Kidney tubule cell (primary cell): Measurements from ENCODE around the gene CFAP73.
A peak's percentile ranks its signal among the peaks of the same experiment; 100 is the strongest.
"Not testable (repeated sequence)": the region's sequence is repeated elsewhere in the genome, so short reads cannot be mapped to it uniquely, and the experiment has no call there.

Experiments used
- DNase-seq: peaks from one replicate; pipeline ENCODE4 v3.0.0-alpha.2; 2018; ENCODE audit warnings: low spot score

CFAP73 gene

DNA sequence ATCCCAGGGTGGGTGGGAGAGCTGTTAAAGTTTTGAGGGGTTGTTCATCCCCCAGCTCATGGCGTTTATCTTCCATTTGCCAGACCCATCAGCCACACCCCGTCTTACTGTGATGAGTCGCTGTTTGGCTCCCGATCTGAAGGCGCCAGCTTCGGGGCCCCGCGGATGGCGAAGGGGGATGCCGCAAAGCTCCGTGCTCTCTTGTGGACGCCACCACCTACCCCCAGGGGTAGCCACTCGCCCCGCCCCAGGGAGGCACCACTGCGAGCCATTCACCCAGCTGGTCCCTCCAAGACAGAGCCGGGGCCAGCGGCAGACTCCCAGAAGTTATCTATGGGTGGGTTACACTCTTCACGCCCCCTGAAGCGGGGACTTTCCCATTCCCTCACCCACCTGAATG is 41.7 kb downstream of the CFAP73 start:
- no peak for DNase-seq

DNA sequence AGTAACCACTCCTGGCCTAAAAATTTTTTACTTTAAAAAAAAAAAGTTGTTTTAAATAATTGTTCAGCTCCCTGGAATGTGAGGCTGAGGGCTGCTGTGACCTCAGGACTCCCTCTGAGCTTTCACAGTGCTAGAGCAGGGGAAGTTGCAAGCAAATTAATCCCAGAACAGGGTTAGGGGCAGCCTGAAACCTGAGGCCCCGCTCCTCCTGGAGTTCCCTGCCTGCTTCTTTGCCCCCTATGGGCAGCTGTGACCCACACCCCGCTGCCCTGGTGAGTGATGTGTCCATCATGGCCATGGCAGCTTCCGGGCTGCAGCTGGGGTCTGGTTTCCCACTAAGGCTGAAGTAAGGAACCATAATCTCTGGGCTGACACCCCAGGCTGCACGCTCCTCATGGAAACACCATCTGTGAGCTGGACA is 45.5 kb downstream of the CFAP73 start:
- DNase-seq: peak; percentile 64

DNA sequence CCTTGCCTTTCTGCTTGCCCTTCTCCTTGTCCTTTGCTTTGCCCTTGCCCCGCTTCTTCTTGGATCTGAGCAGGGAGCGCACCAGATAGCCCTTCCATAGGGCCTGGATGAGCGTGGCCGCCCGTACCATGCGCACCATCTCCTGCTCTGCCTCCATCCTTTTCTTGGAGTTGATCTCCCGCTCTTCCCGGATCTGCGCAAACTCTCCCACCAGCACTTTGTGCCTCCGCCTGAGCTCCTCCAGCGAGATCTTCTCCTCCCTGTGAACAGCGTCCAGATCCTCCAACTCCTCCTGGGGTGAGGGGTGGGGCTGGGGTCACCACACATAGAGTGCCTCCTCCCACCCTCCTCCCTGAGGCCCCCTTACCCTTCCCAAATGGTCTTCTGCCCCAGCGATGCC is 46.1 kb downstream of the CFAP73 start:
- no peak for DNase-seq

DNA sequence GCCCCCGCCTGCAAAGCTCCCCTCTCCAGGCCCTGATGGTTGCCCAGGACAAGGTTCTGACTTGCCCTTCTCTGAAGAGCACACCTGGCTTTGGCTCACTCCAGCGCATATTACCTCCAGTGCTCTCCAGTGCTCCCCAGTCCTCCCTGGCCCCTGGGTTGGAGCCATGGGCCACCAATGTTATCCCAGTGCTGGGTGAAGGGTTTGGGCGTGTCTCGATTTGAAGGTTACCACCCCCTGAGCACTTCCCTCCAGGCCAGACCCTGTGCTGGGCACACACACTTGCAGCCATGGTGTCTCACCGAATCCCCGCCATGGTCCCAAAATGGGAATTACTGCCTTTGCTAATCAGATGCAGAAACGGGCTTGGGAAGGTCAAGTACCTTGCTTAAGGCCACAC is 47.1 kb downstream of the CFAP73 start:
- DNase-seq: no peak

DNA sequence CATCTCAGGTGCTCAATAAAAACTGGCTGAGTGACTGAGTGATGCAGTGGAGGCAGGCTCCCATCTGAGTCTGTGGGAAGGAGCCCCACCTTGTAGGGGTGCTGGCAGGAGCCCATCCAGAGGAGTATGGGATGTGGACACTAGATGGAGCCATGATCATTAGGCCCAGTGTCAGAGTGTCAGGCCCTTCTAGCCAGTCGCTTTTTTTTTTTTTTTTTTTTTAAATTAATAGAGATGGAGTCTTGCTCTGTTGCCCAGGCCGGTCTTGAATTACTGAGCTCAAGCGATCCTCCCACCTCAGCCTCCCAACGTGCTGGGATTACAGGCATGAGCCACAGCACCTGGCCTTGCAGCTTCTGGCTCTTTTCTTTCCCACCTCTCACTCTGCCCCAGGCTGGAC is 47.5 kb downstream of the CFAP73 start:
- peak; percentile 75 for DNase-seq

DNA sequence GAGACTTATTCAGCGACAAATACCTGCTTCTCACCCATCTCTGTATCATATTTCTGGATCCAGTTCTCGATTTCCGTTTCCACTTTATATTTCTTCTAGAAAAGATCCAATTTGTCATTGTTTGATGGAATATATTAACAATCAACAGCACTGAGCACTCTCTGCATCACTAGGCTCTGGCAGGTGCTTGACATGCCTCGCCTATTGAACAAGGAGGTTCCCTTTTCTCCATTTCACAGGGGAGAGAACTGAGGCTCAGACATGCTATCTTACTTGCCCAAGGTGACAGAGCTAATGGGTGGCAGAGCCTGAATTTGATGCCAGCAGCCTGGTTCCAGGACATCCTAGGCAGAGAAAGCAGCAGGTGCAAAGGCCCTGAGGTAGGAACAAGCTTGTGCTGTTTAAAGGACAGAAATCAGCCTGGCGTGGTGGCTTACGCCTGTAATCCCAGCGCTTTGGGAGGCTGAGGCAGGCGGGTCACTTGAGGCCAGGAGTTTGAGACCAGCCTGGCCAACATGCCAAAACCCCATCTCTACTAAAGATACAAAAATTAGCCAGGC is 48.1 kb downstream of the CFAP73 start:
- no peak for DNase-seq

DNA sequence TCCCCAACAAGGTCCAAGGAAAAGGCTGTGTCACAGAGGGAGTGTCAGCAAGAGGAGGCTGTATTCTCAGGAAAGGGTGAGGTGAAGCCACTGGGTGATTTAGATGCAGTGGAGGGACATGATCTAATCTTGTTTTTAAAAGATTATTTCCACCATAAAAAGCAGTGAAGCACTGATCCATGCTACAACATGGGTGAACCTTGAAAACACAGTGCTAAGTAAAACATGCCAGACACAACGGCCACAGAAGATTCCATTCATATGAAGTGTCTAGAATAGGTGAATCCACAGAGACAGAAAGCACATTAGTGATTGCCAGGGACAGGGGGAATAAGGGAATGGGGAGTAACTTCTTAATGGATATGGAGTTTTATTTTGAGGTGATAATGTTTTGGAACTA is 48.8 kb downstream of the CFAP73 start:
- peak; percentile 77 for DNase-seq

DNA sequence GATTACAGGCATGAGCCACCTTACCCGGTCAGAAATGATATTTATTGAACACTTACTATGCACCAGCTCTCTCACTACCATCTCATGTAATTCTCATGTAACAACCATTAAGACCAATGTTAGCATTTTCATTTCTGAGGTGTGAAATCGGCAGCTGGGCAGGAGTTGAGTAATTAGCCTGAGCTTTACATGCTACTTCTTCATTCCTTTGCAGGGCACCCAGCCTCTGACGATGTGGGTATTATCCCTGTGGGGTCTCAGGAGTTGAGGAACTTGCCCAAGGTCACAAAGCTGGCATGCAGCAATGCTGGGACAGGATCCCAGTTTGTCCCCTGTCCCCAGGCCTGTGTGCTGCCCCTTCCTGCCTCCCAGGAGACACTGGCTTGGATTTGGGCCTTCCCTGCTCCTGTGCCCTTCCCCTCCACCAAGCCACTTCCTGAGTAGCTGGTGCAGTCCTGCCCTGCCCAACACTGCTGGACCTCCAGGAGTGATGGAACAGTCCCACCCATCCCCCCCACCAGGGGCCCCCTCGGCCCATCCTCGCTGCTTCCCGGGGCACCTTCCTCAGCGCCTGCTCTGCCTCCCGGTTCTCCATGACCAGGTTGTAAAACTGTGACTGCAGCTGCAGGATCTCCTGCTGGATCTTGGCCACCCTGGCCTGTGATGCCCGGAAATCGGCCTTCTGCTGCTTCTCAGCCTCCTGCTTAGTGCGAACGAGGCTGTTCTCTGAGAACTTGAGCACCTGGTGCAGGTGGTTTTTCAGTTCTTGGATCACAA is 50.7 kb downstream of the CFAP73 start:
- no peak for DNase-seq

DNA sequence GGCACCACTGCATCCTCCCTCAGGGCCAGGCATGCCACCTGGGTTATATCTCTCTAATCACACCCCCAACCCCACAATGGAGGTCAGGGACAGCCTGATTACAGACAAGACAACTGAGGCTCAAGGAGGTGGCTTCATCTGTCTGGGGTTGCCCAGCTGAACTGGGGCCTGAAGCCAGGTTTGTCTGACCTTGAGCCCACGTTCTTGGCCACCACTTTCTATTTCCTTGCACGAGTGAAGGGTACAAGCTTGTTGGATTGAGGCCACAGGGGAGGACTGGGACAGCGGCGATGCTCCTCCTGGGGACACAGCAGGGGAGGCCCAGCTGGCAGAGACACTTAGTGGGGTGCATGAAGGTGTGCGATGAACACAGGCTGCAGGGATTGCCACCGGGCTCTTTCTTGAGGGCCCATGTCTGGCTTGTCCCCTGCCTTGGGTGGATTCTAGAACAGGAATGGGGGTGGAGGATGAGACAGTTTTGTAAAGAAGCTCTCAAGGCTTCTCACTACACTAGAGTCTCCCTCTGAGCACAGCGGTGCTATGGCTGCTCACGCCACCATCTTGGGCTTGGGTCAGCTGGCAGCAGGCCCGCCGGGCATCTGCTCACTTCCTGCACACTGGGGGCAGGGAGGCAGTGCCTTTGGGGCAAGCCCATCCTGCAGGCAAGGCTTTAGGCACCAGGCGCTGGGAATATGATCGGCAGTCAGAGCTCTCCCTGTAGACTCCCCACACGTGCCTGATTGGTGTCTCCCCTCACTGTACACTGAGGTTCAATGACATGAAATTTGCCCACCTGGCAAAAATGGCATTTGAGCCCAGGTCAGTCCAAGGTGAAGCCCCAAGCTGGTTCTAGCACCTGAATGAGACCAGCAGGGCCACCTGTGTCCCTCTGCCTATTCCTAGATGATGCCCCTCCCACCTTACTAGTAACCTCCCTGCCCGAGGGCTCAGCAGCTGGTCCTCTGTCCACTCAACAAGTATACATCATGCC is 52.0 kb downstream of the CFAP73 start:
- no peak for DNase-seq

DNA sequence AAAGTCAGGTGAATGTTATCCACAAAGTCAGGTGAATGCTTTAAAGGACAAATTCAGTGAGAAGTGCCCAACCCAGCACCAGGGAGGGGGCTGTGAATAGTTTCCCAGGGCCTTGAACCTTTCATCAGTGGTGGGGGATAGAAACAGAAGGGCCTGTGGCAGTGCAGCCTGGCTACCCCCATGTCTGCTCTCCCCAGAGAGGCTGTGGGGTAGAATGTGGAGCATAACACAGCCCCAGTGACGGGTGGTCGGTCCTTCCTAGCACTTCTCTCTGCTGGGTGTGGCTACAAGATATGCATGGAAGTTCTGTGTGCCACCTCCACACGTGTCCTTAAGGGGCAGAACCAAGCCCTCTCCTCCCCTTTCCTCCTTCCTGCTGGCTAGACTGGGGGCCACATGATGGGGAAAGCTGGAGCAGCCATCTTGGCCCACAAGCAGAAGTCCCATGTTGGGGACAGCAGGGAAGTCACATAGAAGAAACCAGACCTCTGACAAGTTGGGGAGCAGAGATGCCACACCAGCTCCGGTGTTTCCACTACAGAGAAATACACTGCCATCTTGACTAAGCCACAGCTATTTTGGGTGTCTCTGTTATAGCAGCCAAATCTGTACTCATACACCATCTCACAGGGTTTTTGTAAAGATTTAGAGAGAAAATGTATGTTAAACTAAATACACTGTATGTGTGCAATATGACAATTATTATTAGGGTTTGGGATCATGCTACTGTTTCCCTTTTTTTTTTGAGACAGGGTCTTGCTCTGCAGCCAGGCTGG is 53.0 kb downstream of the CFAP73 start:
- DNase-seq: no peak

DNA sequence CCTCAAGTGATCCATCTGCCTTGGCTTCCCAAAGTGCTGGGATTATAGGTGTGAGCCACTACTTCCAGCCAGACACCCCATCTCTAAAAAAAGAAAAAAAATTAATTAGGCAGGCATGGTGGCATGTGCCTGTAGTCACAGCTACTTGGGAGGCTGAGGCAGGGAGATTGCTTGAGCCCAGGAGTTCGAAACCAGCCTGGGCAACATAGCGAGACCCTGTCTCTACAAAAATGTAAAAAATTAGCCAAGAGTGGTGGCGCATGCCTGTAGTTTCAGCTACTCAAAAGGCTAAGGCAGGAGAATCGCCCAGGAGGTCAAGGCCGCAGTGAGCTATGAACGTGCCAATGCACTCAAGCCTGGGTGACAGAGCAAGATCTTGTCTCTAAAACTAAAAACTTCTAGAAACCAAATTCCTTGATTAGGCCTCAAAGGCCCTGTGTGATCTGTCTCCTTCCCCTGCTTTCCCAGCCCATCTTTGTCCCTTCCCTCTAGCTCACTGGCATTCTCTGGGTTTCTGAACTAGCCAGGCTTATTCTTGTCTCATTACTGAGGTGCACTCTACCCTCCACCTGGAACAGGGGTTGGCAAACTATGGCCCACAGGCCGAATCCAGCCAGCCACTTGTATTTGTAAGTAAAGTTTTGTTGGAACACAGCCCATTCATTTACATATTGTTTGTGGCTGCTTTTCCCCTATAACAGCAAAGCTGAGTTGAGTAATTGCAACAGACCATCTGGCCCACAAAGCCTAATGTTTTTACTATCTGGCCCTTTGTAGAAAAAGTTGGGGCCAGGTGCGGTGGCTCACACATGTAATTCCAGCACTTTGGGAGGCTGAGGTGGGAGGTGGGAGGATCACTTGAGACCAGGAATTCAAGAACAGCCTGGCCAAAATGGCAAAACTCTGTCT is 54.6 kb downstream of the CFAP73 start:
- no peak for DNase-seq

DNA sequence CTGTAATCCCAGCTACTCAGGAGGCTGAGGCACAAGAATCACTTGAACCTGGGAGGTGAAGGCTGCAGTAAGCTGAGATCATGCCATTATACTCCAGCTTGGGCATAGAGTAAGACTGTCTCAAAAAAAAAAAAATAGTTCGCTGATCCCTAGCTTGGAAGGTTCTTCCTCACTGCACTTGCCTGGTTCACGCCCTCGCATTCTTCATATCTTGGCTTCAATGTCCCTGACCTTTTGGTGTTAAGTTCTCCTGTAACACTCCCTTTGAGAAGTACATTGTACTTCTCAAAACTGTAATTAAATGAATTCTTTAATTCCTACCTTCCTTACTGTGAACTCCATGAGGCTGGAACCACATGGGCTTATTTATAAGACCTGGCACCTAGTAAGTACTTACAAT is 55.3 kb downstream of the CFAP73 start:
- peak; percentile 66 for DNase-seq

DNA sequence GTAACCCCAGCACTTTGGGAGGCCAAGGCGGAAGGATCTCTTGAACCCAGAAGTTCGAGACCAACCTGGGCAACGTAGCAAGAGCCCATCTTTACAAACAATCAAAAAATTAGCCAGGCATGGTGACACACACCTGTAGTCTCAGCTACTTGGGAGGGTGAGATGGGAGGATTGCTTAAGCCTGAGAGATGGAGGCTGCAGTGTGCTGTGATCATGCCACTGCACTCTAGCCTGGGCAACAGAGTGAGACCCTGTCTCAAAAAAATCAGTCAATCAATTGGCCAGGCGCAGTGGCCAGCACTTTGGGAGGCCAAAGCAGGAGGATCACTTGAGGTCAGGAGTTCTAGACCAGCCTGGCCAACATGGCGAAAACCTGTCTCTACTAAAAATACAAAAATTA is 57.3 kb downstream of the CFAP73 start:
- not testable (repeated sequence) for DNase-seq

DNA sequence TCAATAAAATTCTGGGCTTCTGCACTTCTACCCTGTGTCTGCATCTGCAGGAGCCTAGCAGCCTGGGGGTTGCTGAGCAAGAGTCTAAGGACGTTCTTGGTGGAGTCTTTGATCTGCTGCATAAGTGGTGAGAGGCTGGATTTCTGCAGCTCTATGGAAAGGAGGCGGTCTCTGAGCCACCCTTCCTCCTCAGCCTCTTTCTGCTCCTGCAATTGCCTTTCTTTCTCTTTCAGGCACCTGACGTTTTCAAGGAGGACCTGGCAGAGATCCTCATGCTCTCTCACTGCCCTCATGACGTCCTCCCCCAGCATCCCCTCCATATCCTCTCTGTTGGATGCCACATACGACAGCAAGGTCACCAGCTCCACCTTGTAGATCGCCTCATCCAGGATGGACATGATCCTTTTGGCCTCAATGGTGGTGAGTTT is 58.1 kb downstream of the CFAP73 start:
- no peak for DNase-seq

DNA sequence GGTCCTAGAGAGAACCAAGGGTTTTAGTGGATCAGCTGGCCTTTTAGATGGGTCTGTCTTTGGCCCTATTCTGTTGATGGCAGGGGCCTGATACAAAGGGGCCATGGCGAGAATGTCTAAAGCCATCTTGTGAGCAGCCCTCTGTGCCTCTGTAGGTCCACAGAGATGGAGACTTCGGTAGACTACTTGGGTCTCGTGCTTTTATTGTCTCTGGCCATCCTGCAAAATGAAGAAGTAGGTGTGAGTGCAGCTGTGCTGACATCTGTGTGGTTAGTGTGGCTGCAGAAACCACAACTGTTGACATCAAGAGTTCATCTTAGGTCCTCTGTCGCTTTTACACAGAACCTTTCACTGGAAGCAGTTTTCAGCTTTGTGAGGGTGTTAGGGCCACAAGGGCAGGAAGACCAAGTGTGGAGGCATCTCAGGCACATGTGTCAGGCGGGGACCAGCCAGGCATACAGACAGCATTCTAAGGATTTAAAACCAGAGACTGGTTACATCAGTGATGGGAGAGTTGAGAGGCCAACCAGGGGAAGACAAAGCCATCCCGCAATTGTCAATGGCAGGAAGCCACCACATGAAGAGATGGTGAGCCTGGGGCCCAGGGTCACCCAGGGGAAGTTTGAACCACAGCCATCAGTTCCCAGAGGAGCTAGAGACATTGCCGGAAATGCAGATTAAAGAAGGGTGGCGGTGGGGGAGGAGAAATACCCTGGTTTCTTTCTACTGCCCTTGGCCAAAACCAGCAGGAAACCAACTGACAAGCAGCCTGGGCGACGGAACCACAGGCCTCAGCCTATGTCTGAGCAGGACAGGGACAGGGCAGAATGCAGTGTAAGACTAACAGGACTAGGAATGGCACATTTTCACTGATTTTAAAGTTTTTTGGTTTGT is 58.8 kb downstream of the CFAP73 start:
- no peak for DNase-seq
